IMR-90 (cell line): Measurements from ENCODE around the gene WFDC5. TPM values are rescaled to one million over a fixed set of nuclear protein-coding genes. Genes with fewer than 3 reads are reported as not detected.
A peak's percentile ranks its signal among the peaks of the same experiment; 100 is the strongest.

ENCODE experiments used
- ATAC-seq: fragments of 200-7000 bp; cut with Tn5 transposase; 2 replicates; pipeline ENCODE4 v1.9.1; 2020; ENCODE audit warnings: low read depth, mild to moderate bottlenecking, moderate library complexity
- BruUV-seq: library from RNA; stranded (reverse); fragments of 400-500 nt; replicated peaks from 2 replicates; lab custom pipeline; 2021; lab: Mats Ljungman, UMichigan
- CTCF ChIA-PET: fragments of 300-600 bp; formaldehyde crosslinking; extraction: SDS; loops from one replicate; lab custom pipeline; 2021; ENCODE audit warnings: antibody characterized with exemption; lab: Yijun Ruan, JAX
- POLR2A ChIA-PET: fragments of 300-600 bp; sonication (Branson Sonifier 250); formaldehyde crosslinking; loops from one replicate; lab custom pipeline; 2022; ENCODE audit warnings: antibody characterized with exemption; ENCODE audit not compliant: unreplicated experiment; lab: Charles Lee
- DNase-seq: peaks from one replicate; pipeline ENCODE4 v3.0.0; 2013
- H2AFZ ChIP-seq: replicated peaks from 2 replicates; pipeline ENCODE3; 2013; ENCODE audit warnings: low read length, mild to moderate bottlenecking; ENCODE audit not compliant: poor library complexity
- H2AK5ac ChIP-seq: 2 replicates; pipeline ENCODE4 v1.6.1; 2013; ENCODE audit warnings: low read depth, low read length, inconsistent platforms
- H2AK9ac ChIP-seq: replicated peaks from 2 replicates; pipeline ENCODE3; 2013; ENCODE audit warnings: mild to moderate bottlenecking, low read depth, low read length, moderate library complexity; ENCODE audit not compliant: poor library complexity
- H2BK120ac ChIP-seq: 2 replicates; pipeline ENCODE4 v1.6.1; 2013; ENCODE audit warnings: low read depth, low read length, inconsistent platforms
- H2BK15ac ChIP-seq: 3 replicates; pipeline ENCODE4 v1.6.1; 2013; ENCODE audit warnings: low read depth, low read length, inconsistent platforms
- H2BK20ac ChIP-seq: 2 replicates; pipeline ENCODE4 v1.6.1; 2013; ENCODE audit warnings: low read depth, mild to moderate bottlenecking, inconsistent platforms, low read length, moderate library complexity
- H2BK5ac ChIP-seq: 2 replicates; pipeline ENCODE4 v1.6.1; 2013; ENCODE audit warnings: mild to moderate bottlenecking, low read depth, low read length, inconsistent platforms; ENCODE audit not compliant: poor library complexity, severe bottlenecking
- H3K14ac ChIP-seq: replicated peaks from 2 replicates; pipeline ENCODE4 v1.6.1; 2013; ENCODE audit warnings: low read depth, low read length, inconsistent platforms
- H3K18ac ChIP-seq: 2 replicates; pipeline ENCODE4 v1.6.1; 2013; ENCODE audit warnings: low read depth, low read length, control low read depth
- H3K23ac ChIP-seq: 2 replicates; pipeline ENCODE4 v1.6.1; 2013; ENCODE audit warnings: low read depth, low read length, inconsistent platforms
- H3K27ac ChIP-seq: 2 replicates; pipeline ENCODE4 v1.5.1; 2013; ENCODE audit warnings: mild to moderate bottlenecking, control low read depth, low read length; ENCODE audit not compliant: insufficient read depth
- H3K27me3 ChIP-seq: 2 replicates; pipeline ENCODE4 v1.6.1; 2013; ENCODE audit warnings: low read length; ENCODE audit not compliant: control insufficient read depth, insufficient read depth
- H3K36me3 ChIP-seq: 2 replicates; pipeline ENCODE4 v1.6.1; 2013; ENCODE audit warnings: low read length, mixed read lengths; ENCODE audit not compliant: control insufficient read depth, insufficient read depth
- H3K4ac ChIP-seq: 2 replicates; pipeline ENCODE4 v1.6.1; 2013; ENCODE audit warnings: low read depth, low read length, inconsistent platforms
- H3K4me1 ChIP-seq: 2 replicates; pipeline ENCODE4 v1.6.1; 2013; ENCODE audit warnings: low read length, mixed read lengths; ENCODE audit not compliant: control insufficient read depth, insufficient read depth
- H3K4me2 ChIP-seq: 2 replicates; pipeline ENCODE4 v1.6.1; 2013; ENCODE audit warnings: low read depth, mild to moderate bottlenecking, control low read depth, low read length, moderate library complexity
- H3K4me3 ChIP-seq: 2 replicates; pipeline ENCODE4 v1.5.1; 2013; ENCODE audit warnings: low read depth, mild to moderate bottlenecking, control low read depth, low read length, moderate library complexity; ENCODE audit not compliant: insufficient read depth
- H3K56ac ChIP-seq: 2 replicates; pipeline ENCODE4 v1.6.1; 2013; ENCODE audit warnings: low read length, inconsistent platforms; ENCODE audit not compliant: insufficient read depth; ENCODE audit errors: extremely low read depth
- H3K79me1 ChIP-seq, 2 experiments: 2 replicates each; pipeline ENCODE4 v1.6.1; 2013; ENCODE audit warnings: low read length in 2 of 2, inconsistent platforms in 1 of 2, low read depth in 1 of 2
- H3K9ac ChIP-seq: 2 replicates; pipeline ENCODE4 v1.6.1; 2013; ENCODE audit warnings: low read depth, low read length, control low read depth
- H3K9me1 ChIP-seq: 2 replicates; pipeline ENCODE4 v1.6.1; 2013; ENCODE audit warnings: low read length, inconsistent platforms; ENCODE audit not compliant: insufficient read depth
- H3K9me3 ChIP-seq: 2 replicates; pipeline ENCODE4 v1.6.1; 2013; ENCODE audit warnings: low read length; ENCODE audit not compliant: control insufficient read depth, insufficient read depth
- H4K20me1 ChIP-seq: 2 replicates; pipeline ENCODE4 v1.6.1; 2013; ENCODE audit warnings: low read length, inconsistent platforms; ENCODE audit not compliant: insufficient read depth
- H4K5ac ChIP-seq: 2 replicates; pipeline ENCODE4 v1.6.1; 2013; ENCODE audit warnings: mild to moderate bottlenecking, low read depth, low read length, control low read depth
- H4K8ac ChIP-seq, 2 experiments: 2 replicates each; pipeline ENCODE4 v1.6.1; 2013; ENCODE audit warnings: low read depth in 2 of 2, low read length in 2 of 2, control low read depth in 1 of 2, inconsistent platforms in 1 of 2
- H4K91ac ChIP-seq: 2 replicates; pipeline ENCODE4 v1.6.1; 2013; ENCODE audit warnings: low read depth, low read length, inconsistent platforms; ENCODE audit not compliant: insufficient read depth
- BHLHE40 ChIP-seq: fragments of 150-350 bp; IDR thresholded peaks from 2 replicates; pipeline ENCODE4 v1.6.1; 2016; ENCODE audit warnings: mild to moderate bottlenecking, low read depth, low read length
- CEBPB ChIP-seq: IDR thresholded peaks from 2 replicates; pipeline ENCODE4 v1.6.1; 2012; ENCODE audit warnings: low read depth, low read length, improper control_type of control experiment
- CHD1 ChIP-seq: IDR thresholded peaks from 2 replicates; pipeline ENCODE4 v1.6.1; 2012; ENCODE audit warnings: low read depth, low read length, improper control_type of control experiment
- FOS ChIP-seq: fragments of 150-350 bp; IDR thresholded peaks from 2 replicates; pipeline ENCODE4 v1.6.1; 2016; ENCODE audit warnings: low read depth, low read length
- MAFK ChIP-seq: IDR thresholded peaks from 2 replicates; pipeline ENCODE4 v1.6.1; 2012; ENCODE audit warnings: low read depth, low read length, improper control_type of control experiment
- MAZ ChIP-seq: IDR thresholded peaks from 2 replicates; pipeline ENCODE4 v1.6.1; 2012; ENCODE audit warnings: low read depth, mild to moderate bottlenecking, low read length, improper control_type of control experiment, moderate library complexity, borderline replicate concordance
- MXI1 ChIP-seq: IDR thresholded peaks from 2 replicates; pipeline ENCODE4 v1.6.1; 2012; ENCODE audit warnings: low read depth, mild to moderate bottlenecking, low read length, moderate library complexity, borderline replicate concordance
- NFE2L2 ChIP-seq: fragments of 150-350 bp; IDR thresholded peaks from 2 replicates; pipeline ENCODE4 v1.6.1; 2016; ENCODE audit warnings: low read depth, mild to moderate bottlenecking, low read length
- POLR2A ChIP-seq: IDR thresholded peaks from 2 replicates; pipeline ENCODE4 v1.6.1; 2012; ENCODE audit warnings: mild to moderate bottlenecking, low read depth, low read length
- RAD21 ChIP-seq: IDR thresholded peaks from 2 replicates; pipeline ENCODE4 v1.6.1; 2012; ENCODE audit warnings: low read length, improper control_type of control experiment
- RCOR1 ChIP-seq: IDR thresholded peaks from 2 replicates; pipeline ENCODE4 v1.6.1; 2012; ENCODE audit warnings: mild to moderate bottlenecking, low read length, improper control_type of control experiment; ENCODE audit not compliant: insufficient replicate concordance
- RFX5 ChIP-seq: IDR thresholded peaks from 2 replicates; pipeline ENCODE4 v1.8.0; 2012; ENCODE audit warnings: low read depth, mild to moderate bottlenecking, low read length, moderate library complexity
- SMC3 ChIP-seq: fragments of 150-350 bp; IDR thresholded peaks from 2 replicates; pipeline ENCODE4 v1.6.1; 2016; ENCODE audit warnings: low read depth, mild to moderate bottlenecking, antibody characterized with exemption, low read length, moderate library complexity
- WGBS, 2 experiments: methylation state at CpG; one replicate each; pipeline versions ENCODE4 v1.1.5 to v1.1.7; 2013; ENCODE audit warnings: missing lambda C conversion rate in 2 of 2; ENCODE audit not compliant: insufficient read length in 1 of 2; ENCODE audit errors: extremely low coverage in 2 of 2; 5-methylcytosine and 5-hydroxymethylcytosine counted together
- dilution Hi-C: fragments of 300-500 bp; cut with HindIII; formaldehyde crosslinking; loops from one replicate; pipeline ENCODE4 v1.14.3; 2018; ENCODE audit warnings: low sequenced_read_pairs; ENCODE audit not compliant: unreplicated experiment
- in situ Hi-C: fragments of 300-500 bp; cut with MboI; formaldehyde crosslinking; loops from 3 replicates; pipeline ENCODE4 v1.14.3; 2019; ENCODE audit warnings: low sequenced_read_pairs, inconsistent platforms, mixed read lengths
- intact Hi-C: fragments of 100-400 bp; cut with micrococcal nuclease; formaldehyde crosslinking; loops from 2 replicates; pipeline ENCODE4 v1.10.0; 2022
- polyA plus RNA-seq, 3 experiments: library from polyadenylated mRNA; depleted of rRNA; stranded (reverse); fragments of >200 nt; gene quantifications; 2 replicates each; pipeline ENCODE4 v1.2.3, GENCODE V29; 2012; ENCODE audit warnings: low replicate concordance in 1 of 3
- total RNA-seq: library from RNA; depleted of rRNA; stranded (reverse); fragments of >200 nt; gene quantifications from 2 replicates; pipeline ENCODE4 v1.2.3, GENCODE V29; 2012
- TF ChIP-seq, protein P1 (sequence below): conservative IDR thresholded peaks from 2 replicates; pipeline ENCODE4 v1.5.1; 2012; ENCODE audit warnings: mild to moderate bottlenecking, low read depth, low read length, improper control_type of control experiment
- TF ChIP-seq, protein P2 (sequence below): fragments of 150-350 bp; IDR thresholded peaks from 2 replicates; pipeline ENCODE4 v1.6.1; 2016; ENCODE audit warnings: low read depth, mild to moderate bottlenecking, low read length, moderate library complexity, borderline replicate concordance
- TF ChIP-seq, protein P3 (sequence below): fragments of 150-350 bp; IDR thresholded peaks from 2 replicates; pipeline ENCODE4 v1.6.1; 2017; ENCODE audit warnings: mild to moderate bottlenecking, antibody characterized with exemption, low read length, low read depth

The WFDC5 gene
- total and polyA plus RNA-seq, 2 of the 4 experiments (the other 2 are of a cell fraction), result not detected

DNA sequence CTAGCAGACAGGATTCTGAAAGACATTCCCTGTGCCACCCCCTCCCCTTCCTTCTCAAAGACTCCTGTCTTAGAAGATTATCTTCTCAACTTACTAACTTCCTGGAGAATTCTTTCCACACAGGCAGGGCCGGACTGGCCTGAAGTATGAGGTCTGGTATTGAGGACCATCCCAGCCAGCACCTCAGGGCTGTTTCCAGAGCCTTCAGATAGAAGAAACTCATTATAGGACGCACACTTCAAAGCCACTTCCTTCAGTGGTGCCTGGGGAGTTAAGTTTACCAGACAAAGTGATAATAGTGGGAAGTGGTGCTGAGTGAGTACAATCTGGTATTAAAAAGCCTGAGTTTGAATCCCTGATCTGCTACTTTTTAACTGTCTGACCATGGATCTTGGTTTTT lies 29.7 kb downstream of the WFDC5 start:
- Histone ChIP-seq H2AK5ac (no peak overlapping the region), H3K23ac (no peak overlapping the region), H2BK5ac (peak overlapping the region; percentile 10), H2AK9ac (no peak overlapping the region), H4K91ac (no peak overlapping the region), H3K9me1 (no peaks in the 10 kb centered on the region; the same call in 1 of the 2 replicates), H3K27me3 (no peaks in the 10 kb centered on the region), H2AFZ (no peak overlapping the region), H4K5ac (peak overlapping the region; percentile 28; the same call in 1 of the 2 replicates), H4K20me1 (no peaks in the 10 kb centered on the region), H3K18ac (no peak overlapping the region; the same call in 1 of the 2 replicates), H2BK120ac (no peak overlapping the region), H4K8ac (no peak overlapping the region), H3K4ac (no peak overlapping the region), H3K36me3 (0 out of 2 replicates have a peak, but pooled peaks cover 1% of the 10 kb centered on the region), H2BK15ac (no peak overlapping the region), H3K4me3 (no peak overlapping the region), H3K9me3 (no peaks in the 10 kb centered on the region), H3K27ac (no peak overlapping the region), H3K79me1 (no peaks in the 10 kb centered on the region; a peak in 1 of 4 replicates), H3K9ac (no peak overlapping the region), H3K14ac (no peak overlapping the region), H3K56ac (no peak overlapping the region), H3K4me1 (peaks cover 20% of the 10 kb centered on the region), H2BK20ac (no peak overlapping the region), H3K4me2 (no peak overlapping the region)
- dilution Hi-C loops, result no loop called here
- in situ Hi-C loops, result loop anchor here (5.0 kb wide), 1 partner anchor 38 kb away; no protein-coding TSS in a partner anchor
- no peak for DNase-seq
- ChIA-PET CTCF (no interaction called here), POLR2A (no interaction called here)
- no TSS peak for BruUV-seq
- WGBS, 2 experiments, result no CpG with 5 or more reads among the region's 2 CpGs
- TF ChIP-seq MAZ (no peak), RAD21 (no peak), RCOR1 (no peak), SMC3 (no peak), NFE2L2 (no peak), CHD1 (no peak), FOS (no peak), MXI1 (no peak), RFX5 (no peak), CEBPB (no peak), POLR2A (no peak), BHLHE40 (no peak), MAFK (no peak)
- TF ChIP-seq, protein P1, sequence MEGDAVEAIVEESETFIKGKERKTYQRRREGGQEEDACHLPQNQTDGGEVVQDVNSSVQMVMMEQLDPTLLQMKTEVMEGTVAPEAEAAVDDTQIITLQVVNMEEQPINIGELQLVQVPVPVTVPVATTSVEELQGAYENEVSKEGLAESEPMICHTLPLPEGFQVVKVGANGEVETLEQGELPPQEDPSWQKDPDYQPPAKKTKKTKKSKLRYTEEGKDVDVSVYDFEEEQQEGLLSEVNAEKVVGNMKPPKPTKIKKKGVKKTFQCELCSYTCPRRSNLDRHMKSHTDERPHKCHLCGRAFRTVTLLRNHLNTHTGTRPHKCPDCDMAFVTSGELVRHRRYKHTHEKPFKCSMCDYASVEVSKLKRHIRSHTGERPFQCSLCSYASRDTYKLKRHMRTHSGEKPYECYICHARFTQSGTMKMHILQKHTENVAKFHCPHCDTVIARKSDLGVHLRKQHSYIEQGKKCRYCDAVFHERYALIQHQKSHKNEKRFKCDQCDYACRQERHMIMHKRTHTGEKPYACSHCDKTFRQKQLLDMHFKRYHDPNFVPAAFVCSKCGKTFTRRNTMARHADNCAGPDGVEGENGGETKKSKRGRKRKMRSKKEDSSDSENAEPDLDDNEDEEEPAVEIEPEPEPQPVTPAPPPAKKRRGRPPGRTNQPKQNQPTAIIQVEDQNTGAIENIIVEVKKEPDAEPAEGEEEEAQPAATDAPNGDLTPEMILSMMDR, result no peak
- TF ChIP-seq, protein P2, sequence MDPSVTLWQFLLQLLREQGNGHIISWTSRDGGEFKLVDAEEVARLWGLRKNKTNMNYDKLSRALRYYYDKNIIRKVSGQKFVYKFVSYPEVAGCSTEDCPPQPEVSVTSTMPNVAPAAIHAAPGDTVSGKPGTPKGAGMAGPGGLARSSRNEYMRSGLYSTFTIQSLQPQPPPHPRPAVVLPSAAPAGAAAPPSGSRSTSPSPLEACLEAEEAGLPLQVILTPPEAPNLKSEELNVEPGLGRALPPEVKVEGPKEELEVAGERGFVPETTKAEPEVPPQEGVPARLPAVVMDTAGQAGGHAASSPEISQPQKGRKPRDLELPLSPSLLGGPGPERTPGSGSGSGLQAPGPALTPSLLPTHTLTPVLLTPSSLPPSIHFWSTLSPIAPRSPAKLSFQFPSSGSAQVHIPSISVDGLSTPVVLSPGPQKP, result no peak
- TF ChIP-seq, protein P3, sequence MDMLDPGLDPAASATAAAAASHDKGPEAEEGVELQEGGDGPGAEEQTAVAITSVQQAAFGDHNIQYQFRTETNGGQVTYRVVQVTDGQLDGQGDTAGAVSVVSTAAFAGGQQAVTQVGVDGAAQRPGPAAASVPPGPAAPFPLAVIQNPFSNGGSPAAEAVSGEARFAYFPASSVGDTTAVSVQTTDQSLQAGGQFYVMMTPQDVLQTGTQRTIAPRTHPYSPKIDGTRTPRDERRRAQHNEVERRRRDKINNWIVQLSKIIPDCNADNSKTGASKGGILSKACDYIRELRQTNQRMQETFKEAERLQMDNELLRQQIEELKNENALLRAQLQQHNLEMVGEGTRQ, result no peak
- ATAC-seq, result no peak
- intact Hi-C loops, result loop anchor here (5.0 kb wide), 1 partner anchor 33 kb away; no protein-coding TSS in a partner anchor
